ENCODE data around the gene C1QTNF12.

Gene C1QTNF12

DNA sequence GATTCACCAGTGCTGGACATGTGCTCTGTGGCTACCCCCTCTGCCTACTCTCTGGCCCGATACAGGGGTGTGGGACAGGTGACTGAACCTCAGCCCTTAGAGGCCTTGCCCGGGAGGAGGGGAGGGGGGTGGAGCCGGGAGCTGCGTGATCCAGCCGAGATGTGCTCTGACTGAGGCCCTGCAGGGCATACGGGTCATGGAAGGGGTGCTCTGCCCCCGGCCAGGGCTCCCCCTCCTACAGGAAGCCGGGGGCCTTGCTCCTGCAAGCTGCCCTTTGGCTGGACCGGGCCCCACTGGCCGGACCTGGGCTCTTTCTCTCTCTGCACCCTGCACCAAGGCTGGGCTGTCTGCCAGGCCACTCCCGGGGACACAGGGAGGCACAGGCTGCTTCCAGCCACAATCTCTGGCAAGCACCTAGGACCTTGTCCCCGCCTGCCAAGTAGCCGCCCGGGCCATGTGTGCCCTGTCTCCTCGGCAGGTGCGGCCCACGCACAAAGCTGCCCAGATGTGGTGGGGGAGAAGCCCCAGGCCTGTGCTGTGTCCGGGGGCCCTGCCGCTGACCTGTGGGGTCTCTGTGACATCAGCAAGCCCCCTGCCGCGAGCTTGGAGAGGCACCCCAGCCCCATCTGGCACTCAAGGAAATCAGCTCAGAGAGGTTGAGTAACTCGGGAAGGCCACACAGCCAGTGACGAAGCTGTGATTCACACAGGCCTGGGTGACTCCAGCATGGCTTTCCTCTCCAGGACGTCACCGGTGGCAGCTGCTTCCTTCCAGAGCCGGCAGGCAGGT, 35.2 kb upstream of the C1QTNF12 start:
- DNase-seq: no peak

DNA sequence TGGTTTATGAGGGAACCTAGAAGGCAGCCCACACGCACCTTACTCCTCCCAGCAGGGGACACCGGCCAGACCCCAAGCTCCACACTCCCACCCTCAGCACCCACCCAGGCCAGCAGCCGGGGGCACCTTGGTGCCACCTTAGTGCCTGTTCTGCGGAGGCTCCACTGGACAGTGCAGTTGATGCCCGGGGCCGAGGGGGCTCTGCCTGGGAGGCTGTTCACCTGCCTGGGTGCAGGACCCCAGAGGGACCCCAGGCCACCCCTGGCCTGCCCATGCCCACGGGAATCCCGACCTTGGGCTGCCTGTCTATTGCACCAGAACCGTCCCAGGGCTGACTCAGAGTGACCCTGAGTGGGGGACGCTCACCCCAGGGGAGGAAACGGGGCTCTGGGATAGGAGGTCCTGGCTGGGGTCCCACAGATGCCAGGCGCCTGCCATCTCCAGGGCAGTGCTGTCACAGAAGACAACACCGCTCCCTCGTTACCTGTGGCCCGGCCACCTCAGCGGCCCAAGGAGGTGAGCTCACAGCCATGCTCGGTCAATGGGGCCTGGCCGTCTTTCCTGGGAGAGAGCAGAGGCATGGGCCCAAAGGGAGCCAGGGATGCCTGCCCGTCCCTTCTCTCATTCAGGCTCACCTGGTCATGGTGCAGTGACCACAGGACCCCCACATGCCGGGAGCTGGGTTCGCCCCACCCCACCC, 34.4 kb upstream of the C1QTNF12 start:
- no peak for DNase-seq

DNA sequence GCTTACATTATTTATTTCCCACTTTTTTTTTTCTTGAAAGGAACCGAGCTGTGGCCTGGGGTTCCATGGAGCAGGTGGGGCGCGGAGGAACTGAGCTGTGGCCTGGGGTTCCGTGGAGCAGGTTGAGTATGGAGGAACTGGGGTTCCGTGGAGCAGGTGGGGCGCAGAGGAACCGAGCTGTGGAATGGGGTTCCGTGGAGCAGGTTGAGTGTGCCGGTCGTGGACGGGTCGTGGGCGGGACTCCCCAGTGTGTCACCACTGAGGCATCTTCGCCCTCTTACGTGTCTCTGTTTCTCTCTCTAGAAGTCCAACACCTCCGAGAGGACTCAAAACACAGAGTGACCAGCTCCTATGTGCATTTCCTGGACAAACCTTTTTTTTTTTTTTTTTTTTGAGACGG, 32.5 kb upstream of the C1QTNF12 start:
- no peak for DNase-seq

DNA sequence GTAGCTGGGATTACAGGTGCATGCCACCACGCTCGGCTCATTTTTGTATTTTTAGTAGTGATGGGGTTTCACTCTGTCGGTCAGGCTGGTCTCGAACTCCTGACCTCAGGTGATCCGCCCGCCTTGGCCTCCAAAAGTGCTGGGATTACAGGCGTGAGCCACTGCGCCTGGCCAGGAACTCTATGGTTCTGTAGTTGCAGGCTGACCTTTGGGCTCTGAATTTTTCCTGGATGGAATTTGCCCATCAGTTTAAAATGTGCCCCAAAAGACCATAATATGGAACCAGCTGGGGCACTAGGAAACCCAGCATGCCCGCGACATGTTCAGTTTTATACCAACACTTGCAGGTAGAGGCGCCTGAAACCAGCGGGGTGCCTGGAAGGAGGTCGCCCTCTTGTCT, 32.1 kb upstream of the C1QTNF12 start:
- no peak for DNase-seq

DNA sequence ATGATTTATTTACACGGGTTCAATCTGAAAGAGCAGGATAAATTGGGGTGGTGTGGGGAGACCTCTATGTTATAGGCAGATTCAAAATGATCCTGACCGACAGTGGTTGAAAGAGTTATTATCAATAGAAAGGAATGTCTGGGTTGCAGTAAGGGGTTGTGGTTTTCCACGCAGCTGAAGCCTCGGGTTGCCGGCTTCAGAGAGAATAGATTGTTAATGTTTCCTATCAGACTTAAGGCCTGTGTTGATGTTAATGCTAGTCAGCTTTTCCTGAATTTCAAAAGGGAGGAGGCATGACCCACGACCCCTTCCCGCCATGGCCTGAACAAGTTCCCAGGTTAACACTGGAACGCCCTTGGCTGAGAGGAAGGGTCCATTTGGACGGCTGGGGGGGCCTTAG, 29.3 kb upstream of the C1QTNF12 start:
- no peak for DNase-seq

DNA sequence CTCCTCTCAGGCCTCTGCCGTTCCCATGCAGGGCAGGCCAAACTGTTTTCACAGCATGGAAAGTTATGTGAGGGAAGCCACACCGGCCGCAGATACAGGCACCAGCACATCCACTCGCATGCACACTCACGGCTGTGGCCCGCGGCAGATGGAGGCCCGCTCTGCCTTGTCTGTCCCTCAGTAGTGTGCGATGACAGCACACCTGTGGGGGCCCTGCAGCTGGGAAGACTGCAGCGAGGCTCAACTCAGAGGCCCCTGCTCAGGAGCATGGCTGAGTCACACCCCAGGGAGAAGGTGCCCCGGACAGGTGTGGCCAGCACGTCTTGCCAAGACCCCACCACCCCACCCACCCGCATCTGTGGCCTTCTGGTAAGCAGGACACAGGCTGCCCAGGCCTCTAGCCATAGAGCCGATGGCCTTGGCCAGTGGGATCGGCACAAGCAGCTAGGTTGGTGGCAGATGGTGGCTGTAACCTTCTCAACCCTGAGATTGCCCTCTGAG, 28.5 kb upstream of the C1QTNF12 start:
- DNase-seq: no peak

DNA sequence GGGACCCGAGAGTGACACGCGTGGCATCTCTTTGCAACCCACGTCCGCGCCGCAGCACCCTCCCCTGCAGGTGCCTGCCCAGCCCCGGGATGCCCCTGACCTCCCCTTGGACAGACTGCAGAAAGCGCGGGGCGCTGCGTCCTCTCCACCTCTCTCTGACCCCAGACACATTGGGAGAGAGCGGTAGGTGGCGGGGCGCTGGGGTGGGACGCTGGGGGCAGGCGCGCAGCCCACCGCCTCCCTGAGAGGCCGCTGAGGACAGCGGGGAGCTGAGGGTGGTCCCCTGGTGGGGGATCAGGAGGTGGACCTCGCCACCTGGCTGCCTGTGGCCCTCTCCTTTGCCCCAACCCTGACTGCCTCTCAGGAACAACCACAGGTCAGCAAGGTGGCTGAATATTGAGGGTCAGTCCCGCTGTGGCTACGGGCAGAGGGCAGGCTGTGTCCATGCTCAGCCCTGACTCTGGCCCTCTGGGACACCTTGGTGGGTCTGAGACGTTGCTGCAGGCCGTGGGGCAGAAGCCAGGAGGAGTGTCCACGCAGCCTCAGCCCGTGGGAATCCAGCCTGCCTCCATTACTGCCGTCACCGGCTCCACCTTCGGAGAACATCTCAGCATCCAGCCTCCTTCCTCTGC, 27.9 kb upstream of the C1QTNF12 start:
- DNase-seq: no peak

DNA sequence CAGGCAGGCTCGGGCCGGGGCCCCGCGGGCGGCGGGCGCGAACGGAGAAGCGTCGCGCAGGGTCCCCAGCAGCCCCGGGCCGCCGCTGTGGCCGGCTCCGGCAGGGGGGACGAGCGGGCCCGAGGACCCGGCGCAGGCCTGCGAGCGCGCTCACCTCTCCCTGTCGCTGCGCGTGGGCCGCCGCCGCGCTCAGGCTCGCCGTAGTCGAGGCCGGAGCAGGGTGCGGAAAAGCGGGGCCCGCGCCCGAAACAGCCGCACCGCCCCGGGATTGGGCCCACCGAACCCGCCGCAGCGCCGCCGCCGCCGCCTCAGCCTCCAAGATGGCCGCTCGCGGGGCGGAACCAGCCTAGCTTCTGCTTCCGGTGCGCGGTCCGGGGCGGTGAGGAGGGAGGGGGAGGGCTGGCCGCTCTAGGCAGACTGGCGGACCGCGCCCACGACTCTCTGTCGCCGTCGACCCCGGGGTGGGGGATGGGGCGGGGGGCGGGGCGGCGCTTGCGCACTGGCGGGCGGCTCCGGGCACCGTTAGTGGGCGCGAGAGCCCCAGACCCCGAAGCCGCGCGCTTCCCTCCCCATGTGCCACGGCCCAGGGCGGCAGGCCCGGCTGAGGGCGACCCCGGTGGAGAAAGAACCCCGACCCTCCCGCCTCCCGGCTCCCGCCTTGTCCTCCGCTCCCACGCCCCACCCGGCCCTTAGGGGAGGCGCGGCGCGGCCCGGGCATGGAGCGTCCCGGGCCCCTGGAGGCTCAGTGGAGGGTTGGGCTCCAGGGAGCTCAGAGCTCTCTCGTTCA, 27.2 kb upstream of the C1QTNF12 start, which contains the start of gene UBE2J2:
TSS of gene UBE2J2 (minus strand) at position 343 of the 787 bp plus-strand sequence. CDS start 5,862 bp downstream, outside the sequence.
- peak; percentile 95 for DNase-seq

DNA sequence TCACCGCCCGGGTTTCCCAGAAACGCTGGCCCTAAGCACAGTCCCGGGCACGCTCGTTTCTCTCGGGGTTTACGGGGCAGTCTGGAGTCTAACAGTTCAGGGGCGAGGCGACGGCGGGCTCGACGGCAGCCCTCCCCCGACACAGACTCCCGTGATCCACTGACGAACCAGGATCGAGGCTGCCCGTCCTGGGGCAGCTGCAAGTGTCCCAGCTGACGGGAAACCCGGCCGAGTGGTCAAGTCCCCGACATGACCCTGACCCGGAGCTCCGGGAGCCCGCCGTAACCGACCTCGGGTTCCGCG, 26.6 kb upstream of the C1QTNF12 start:
- no peak for DNase-seq

DNA sequence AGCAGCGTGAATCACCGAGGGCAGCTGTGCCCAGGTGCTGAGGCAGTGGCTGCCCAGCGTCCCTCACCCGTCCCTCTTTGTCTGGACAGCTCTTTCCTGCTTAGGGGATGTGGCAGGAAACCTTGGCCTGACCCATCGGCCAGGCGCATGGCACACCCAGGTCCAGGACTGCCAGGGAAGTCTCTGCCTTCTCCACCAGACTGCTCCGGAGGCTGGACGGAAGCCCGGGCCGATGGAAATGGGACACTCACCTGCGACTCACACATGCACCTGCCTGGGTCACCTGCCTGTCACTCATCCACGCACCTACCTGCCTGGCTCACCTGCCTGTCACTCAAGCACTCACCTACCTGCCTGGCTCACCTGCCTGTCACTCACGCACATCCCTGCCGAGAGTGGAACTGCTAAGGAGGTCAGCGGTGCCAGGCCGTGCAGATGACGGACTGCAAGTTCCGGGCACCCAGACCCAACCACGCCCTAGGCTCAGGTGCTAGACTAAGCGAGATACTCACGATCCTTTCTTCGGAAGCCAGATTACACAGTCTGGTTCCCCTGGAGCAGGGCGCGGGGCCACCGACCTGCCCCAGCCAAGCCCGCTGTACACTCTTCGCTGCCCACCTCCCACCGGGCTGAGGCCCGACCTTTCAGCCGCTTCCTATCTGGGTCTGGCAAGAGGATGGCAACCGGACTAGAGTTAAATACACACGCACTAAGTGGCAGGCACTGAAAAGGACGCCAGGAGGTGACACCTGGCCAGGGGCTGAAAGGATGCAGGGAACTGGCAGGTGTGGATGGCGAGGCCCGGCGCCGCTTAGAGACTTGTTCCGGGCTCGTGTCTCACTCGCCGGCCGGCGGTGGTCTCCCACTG, 26.1 kb upstream of the C1QTNF12 start:
- DNase-seq: no peak

DNA sequence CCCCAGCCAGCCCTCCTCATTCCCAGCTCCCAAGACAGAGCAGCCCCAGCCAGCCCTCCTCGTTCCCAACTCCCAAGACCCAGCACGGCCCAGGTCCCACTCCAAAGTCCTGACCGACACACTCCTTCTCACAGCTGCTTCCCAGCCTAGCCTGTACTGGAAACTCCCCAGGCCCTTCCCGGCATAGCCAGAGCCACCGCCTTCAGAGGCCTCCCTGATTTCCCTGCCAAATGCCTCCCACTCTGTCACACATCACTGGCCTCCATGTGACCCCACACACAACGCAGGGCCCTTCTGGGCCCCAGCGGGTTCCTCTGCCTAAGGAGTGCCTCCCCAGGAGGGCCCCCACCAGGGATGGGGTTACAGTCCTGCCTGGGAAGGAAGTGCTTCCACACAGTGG, 24.3 kb upstream of the C1QTNF12 start:
- DNase-seq: no peak

DNA sequence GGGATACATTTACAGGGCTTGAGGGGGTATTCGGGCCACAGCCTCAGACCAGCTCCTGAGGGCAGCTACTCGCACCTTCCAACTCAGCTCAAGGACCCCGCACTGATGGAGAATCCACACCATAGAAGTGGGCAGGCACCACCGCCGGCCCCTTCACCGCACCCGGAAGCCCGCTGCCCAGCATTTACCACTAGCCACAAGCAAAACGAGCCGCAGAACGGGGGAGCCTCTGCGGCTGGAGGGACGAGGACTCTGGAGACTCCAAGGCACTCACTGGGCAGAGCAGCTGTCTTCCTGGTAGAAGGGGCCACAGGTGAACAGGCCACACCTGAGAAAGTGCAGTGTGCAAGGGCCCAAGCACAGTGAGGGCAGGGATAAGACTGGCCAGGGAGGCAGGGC, 21.8 kb upstream of the C1QTNF12 start:
- DNase-seq: no peak

DNA sequence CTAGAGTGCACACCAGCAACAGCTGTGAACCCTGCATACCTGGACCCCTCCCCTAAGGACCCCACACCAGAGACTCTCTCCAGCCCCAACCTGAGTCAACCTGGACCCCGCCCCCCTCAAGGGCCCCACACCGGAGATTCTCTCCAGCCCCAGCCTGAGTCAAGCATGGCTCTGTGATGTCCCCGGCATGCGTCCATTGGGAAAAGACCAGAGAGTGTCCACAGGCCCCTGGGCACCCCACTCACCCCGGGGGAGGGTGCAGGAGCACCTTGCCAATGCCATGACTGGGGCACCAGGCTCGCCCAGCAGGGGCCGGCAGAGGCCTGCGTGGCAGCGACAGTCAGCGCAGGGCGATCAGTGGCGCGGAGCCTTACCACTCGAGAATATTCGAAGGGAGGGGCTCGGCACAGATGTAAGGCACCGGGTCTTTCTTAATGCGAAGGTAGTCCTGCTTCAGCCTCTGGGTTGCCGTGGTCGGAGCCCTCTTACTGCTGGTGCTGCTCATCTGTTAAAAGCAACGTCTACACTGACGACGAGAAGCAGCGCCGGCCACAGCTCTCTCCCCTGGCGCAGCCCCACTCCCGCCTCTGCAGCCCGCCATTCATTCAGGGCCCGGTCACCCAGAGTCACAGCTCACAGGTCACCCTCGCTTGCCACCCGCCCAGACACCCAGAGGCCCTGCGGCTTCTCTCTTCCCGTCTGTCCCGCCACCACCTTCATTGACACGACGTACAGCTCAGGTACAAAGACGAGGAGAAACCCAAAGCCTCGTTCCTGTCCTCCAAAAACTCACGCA, 21.2 kb upstream of the C1QTNF12 start:
- DNase-seq: no peak

DNA sequence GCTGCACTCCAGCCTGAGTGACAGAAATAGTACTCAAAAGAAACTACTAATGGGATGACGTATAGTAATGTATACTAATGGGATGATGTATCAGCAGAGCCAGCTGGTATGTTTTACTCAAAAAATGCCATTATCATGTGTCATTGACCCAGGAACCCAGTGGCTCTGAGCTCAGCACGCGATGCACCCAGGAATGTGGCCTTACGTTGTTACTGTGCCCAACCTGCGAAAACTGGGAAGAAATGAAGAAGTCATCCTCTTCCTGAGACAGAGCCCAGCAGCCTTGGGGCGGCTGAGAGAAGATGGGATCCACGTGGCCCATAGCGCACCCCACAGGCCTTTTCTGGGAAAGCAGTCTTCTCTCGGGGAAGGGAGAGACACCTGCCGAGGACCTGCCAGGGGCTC, 18.3 kb upstream of the C1QTNF12 start:
- peak; percentile 27 for DNase-seq

DNA sequence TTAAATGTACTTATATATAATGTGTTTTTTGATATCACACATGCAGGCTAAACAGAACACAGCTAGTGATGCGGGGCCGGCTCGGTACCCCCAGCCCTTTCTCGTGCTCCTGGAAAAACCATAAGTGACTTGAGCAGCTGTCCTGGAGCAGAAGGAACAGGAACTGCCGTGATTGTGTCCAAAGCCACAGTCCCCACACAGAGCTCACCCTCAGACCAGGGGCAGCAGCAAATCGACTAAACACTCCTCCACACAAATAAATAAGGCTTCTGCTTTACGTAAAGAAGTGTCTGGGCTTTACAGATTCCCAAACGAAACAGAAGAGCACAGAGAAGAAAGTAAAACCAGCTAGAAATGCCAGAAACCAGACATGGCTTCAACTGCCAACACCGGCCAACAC, 17.5 kb upstream of the C1QTNF12 start:
- no peak for DNase-seq

DNA sequence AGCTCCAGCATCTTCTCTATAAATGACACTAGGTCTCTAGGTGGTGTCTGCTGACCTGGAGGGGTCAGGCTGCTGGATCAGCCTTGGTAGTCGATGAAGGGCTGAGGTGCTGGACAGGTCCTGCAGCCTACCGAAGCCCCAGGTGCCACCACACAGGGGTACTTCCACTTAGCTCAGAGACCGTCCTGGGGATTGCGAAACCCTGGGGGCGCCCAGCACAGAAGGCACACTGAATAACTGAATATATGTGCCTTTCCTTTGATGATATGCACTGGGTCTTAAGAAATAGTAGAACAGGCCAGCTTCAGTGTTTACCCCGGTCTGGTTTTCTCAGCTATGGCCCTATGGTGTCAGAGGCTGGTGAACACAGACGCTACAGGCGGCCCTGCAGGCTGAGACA, 16.2 kb upstream of the C1QTNF12 start:
- DNase-seq: no peak

DNA sequence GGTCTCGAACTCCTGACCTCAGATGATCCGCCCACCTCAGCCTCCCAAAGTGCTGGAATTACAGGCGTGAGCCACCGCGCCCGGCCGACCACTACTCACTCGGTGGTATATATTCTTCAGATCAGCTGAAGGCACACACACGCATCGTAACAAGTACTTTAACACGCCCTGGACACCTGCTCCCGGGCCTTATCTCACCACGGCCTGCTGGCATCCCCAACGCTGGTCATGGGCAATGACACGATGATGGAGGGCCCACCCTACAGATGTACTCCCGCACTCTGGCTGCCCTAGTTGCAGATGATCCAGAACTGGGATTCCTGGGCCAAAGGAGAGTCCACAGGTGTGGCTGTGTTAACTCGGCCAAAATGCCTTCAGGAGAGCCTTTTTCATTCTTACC, 15.5 kb upstream of the C1QTNF12 start:
- no peak for DNase-seq

DNA sequence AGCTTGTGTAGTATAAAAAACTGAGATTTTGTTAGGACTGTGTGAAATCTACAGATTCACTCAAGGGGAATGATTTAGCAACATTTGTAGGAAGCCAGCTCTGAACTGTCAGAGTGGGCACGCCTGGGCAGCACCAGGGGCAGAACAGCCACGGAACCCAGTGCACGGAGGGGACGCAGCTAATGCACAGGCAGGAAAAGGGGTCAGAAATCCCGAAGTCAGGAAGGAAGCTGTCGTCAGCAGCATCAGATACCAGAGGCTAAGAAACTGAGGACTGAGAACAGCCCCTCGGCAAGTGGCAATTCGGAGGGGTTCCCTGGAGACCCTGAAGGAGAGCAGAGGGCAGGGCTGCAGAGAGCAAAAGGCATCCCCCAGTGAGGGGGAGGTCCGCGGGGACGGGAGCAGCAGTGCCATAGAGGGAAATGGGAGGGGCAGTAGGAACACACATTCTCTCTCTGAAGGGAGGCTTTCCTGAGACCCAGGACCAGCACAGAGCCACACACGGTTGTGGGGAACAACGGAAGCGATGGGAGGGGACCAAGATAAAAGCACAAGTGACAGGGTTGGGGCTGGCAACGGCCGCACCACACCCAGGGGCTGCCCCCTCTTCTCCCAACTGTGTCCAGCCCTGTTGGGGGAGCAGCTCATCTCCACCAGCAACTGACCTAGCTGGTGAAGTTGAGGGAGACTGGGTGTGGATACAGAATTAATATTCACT, 14.5 kb upstream of the C1QTNF12 start:
- DNase-seq: no peak

DNA sequence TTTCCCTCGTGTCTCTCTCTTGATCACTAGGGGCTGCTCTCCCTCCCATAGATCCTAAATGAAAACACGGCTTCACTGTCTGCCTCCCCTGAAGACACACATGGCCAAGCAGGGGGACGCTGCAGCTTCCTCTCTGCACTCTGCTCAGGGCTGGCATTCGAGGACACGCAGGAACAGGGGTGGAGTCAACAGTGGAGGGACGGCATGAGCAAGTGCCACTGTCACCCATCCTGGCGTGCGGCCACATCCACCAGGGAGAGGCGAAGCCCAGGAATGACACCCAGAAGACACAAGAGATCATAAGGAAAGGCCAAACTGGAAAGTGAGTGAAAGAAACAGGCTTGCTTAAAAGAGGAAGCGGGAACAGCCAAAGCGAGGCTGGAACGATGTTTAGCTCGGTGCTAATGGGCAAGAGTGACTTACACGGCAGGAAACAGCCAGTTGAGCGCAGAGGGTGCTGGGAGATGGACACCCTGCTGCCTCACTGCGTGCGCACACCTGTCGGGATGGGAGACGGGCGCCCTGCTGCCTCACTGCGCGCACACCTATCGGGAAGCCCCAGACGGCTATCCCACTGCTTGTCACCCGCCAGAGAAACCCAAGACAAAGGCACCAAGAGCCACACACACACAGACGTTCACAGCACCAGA, 13.6 kb upstream of the C1QTNF12 start:
- DNase-seq: no peak

DNA sequence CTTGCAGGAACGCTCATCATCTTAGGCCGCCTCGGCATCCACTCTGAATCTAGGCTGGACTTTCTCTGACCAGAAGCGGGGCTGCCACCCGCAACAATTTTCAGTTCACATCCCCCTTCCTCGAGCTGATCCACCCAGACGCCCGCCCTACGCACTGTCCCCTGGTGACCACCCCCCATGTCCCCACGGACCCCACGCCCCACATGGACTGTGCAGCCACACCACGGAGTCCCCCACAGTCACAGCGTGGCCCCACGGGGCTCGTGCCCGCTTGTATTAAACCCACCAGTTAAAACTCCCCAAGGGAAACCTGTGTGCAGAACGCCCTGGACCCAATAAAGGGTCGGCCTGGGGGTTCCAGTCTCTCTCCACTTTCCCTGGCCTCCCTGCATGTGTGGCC, 13.0 kb upstream of the C1QTNF12 start:
- DNase-seq: no peak
